VCaP (cell line): ENCODE data around the gene LTB4R.

ENCODE experiments used
- H3K27ac ChIP-seq: fragments of 450-650 bp; 2 replicates; pipeline ENCODE4 v1.5.1; 2017
- TF ChIP-seq, protein P1 (sequence below): fragments of 450-650 bp; conservative IDR thresholded peaks from 2 replicates; pipeline ENCODE4 v1.5.1; 2017; ENCODE audit warnings: mild to moderate bottlenecking, moderate library complexity

Gene LTB4R

DNA sequence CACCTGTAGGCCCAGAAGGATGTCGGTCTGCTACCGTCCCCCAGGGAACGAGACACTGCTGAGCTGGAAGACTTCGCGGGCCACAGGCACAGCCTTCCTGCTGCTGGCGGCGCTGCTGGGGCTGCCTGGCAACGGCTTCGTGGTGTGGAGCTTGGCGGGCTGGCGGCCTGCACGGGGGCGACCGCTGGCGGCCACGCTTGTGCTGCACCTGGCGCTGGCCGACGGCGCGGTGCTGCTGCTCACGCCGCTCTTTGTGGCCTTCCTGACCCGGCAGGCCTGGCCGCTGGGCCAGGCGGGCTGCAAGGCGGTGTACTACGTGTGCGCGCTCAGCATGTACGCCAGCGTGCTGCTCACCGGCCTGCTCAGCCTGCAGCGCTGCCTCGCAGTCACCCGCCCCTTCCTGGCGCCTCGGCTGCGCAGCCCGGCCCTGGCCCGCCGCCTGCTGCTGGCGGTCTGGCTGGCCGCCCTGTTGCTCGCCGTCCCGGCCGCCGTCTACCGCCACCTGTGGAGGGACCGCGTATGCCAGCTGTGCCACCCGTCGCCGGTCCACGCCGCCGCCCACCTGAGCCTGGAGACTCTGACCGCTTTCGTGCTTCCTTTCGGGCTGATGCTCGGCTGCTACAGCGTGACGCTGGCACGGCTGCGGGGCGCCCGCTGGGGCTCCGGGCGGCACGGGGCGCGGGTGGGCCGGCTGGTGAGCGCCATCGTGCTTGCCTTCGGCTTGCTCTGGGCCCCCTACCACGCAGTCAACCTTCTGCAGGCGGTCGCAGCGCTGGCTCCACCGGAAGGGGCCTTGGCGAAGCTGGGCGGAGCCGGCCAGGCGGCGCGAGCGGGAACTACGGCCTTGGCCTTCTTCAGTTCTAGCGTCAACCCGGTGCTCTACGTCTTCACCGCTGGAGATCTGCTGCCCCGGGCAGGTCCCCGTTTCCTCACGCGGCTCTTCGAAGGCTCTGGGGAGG, at the start of gene LTB4R:
Gene LTB4R, plus strand, starts transcription at position 857 of the 959 bp plus-strand sequence. CDS start 4,150 bp downstream, outside the sequence.
- TF ChIP-seq, protein P1, sequence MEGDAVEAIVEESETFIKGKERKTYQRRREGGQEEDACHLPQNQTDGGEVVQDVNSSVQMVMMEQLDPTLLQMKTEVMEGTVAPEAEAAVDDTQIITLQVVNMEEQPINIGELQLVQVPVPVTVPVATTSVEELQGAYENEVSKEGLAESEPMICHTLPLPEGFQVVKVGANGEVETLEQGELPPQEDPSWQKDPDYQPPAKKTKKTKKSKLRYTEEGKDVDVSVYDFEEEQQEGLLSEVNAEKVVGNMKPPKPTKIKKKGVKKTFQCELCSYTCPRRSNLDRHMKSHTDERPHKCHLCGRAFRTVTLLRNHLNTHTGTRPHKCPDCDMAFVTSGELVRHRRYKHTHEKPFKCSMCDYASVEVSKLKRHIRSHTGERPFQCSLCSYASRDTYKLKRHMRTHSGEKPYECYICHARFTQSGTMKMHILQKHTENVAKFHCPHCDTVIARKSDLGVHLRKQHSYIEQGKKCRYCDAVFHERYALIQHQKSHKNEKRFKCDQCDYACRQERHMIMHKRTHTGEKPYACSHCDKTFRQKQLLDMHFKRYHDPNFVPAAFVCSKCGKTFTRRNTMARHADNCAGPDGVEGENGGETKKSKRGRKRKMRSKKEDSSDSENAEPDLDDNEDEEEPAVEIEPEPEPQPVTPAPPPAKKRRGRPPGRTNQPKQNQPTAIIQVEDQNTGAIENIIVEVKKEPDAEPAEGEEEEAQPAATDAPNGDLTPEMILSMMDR, result no peak
- H3K27ac ChIP-seq, result no peak within 1 kb of the TSS

DNA sequence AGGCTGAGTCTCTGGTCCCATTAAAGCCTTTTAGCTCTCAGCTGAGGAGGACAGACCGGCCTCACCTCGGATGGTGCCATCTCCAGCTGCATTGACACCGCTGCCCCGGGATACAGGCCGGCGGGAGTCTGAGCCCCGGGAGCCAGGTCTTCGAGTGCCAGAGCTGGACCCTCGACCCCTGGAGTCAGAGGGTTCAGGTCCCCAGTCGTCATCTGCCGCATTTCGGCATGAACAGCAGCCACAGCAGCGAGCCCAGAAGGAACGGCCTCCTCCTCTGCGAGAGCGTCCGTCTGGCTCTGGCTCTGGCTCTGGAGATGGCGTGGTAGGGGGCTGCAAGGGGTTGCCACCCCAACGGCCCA, 49.4 kb upstream of the LTB4R start:
- TF ChIP-seq, protein P1, result no peak
- H3K27ac ChIP-seq, result no peak overlapping the region

GRCh38 chr14:24262821-24263733, 48.2 kb upstream of the LTB4R start, which contains the start of gene TGM1:
Gene TGM1 (minus strand): TSS chr14:24263177. CDS start chr14:24262352, 825 bp downstream.
- no peak within 1 kb of the TSS for H3K27ac ChIP-seq
- TF ChIP-seq, protein P1, result no peak

DNA sequence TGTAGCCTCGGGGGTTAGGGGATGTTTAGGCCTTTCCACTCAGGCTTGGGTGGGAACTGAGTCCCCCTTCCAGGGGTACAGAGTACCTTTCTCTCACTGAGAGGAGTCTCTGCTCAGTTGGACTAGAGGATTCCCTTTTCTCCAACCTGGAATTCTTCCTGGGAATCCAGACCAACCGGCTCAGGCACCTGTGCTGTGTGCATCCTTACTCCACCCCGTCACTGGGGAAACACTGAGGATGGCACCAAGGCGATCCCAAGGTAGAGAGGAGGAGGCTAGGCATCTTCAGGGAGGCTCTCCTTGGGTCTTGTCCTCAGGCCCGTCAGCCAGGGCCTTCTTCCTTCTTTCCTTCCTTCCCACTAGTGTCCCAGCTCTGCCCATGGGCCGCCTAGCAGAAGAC, 47.5 kb upstream of the LTB4R start:
- no peak overlapping the region for H3K27ac ChIP-seq
- TF ChIP-seq, protein P1, result no peak

GRCh38 chr14:24264298-24264697, 47.0 kb upstream of the LTB4R start:
- TF ChIP-seq, protein P1, result no peak

DNA sequence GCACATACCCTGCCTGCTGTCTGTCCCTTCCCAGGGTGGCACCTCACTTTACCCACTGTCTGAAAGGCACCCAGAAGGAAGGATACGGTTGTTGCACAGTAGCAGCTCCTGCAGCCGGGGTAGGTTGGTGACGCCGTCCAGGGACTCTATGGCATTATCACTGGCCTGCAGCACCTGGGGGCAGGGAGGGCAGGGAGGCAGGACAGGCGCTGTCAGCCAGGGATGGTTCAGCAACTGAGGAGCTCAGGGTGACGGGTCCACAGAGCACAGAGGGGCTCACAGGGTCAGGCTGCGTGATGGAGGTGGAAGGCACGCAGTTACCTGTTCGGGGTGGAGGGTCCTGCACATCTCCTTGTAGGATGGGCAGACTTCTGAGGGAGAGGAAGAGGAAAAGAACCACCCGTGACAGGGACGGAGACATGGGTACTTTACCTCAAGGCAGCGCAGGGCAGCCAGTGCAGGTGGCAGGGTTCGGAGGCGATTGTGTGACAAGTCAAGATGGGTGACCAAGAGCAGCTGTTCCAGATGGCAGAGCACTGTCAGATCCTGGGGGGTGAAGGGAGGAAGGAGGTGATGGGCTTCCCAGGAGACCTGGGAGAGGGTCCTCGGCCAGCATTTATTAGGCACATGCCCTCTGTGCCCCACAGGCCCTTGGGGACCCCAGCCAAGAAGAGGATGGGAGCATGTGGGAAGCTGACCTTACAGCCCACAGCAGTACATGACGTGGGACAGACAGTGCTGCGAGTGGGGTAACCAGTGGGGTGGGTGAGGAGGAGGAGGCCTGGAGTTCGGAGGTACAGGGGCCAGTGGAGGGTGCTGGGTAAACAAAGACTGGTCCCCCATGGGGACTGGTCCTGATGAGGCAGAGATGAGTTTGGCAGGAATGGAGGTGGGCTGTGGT, 44.7 kb upstream of the LTB4R start:
- no peak overlapping the region for H3K27ac ChIP-seq
- TF ChIP-seq, protein P1, result no peak

More at GRCh38 chr14:24264298-24264697, 47.0 kb upstream of the LTB4R start:
- H3K27ac ChIP-seq, result no peak overlapping the region
